RCC 7860 (cell line): Measurements from ENCODE around the gene BRIP1.

ENCODE experiments used
- DNase-seq: peaks from one replicate; pipeline ENCODE4 v3.0.0-alpha.2; 2015; ENCODE audit warnings: low spot score
- FAIRE-seq: peaks from 2 replicates; lab custom pipeline; 2012; peaks lifted over from hg19 to GRCh38; lab: Jason Lieb, UNC

The BRIP1 gene

DNA sequence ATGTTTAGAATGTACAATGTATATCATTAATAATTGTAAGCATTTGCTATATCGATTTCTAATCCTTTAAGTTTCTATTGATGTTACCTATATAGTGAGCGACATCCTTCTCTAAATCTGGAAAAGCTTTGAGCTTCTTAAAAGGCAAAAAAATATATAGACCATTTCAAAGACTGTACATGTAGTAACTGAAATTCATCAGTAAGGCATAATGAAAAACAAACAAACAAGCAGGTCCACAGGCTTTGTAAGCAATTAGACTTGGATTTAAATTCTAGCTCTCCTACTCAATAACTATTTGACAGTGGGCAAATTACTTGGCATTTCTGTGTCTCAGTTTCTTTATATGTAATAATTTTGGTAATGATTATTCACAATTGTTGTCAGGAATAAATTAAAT is 220.6 kb downstream of the BRIP1 start:
- no peak for FAIRE-seq
- no peak for DNase-seq

DNA sequence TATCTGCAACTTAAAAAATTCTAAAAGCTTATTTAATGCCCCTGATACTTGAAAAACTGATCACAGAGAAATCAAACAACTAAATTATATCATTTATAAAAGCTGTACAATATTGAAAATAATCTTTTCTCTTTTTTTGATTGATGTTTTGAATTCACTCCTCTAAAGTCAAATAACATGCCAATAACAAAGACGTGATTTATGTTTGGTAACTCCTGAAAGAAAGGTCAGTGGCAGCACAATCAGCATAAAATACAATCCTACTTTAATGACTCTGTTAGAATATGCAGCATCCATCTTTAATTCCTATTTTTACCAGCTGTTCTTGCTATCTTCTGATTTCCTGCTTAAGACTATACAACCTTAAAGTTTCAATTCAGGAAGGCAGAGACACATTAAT is 221.6 kb downstream of the BRIP1 start:
- no peak for FAIRE-seq
- DNase-seq, result no peak

DNA sequence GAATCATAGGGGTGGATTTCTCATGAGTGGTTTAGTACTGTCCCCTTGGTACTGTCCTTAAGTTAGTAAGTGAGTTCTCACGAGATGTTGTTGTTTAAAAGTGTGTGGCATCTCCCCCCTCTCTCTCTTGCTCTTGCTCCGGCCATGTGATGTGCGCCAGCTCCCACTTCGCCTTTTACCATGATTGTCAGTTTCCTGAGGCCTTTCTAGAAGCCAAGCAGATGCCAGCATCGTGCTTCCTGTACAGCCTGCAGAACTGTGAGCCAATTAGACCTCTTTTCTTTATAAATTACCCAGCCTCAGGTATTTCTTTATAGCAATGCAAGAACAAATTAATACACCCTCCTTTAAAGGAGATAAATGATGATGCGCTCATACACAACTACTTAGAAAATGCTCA is 222.2 kb downstream of the BRIP1 start:
- no peak for FAIRE-seq

DNA sequence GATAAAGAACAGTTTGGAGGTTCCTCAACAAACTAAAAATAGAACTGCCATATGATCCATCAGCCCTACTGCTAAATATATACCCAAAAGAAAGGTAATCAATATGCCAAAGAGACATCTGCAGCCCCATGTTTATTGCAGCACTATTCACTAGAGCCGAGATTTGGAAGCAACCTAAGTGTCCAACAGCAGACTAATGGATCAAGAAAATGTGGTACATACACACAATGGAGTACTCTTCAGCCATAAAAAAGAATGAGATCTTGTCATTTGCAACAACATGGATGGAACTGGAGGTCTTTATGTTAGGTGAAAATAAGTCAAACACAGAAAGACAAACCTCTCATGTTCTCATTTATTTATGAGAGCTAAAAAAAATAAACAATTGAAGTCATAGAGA is 223.5 kb downstream of the BRIP1 start:
- FAIRE-seq, result no peak
- no peak for DNase-seq

More for the DNA sequence above, 222.2 kb downstream of the BRIP1 start:
- DNase-seq, result no peak

DNA sequence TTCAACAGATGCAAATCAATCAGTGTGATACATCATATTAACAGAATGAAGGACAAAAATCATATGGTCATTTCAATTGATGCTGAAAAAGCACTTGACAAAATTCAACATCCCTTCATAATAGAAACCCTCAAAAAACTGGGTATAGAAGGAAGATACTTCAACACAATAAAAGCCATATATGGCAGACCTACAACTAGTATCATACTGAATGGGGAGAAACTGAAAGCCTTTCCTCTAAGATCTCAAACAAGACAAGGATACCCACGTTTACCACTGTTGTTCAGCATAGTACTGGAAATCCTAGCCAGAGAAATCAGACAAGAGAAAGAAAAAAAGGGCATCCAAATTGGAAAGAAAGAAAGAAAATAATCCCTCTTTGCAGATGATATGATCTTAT is 225.2 kb downstream of the BRIP1 start:
- FAIRE-seq (no peak), DNase-seq (no peak)

DNA sequence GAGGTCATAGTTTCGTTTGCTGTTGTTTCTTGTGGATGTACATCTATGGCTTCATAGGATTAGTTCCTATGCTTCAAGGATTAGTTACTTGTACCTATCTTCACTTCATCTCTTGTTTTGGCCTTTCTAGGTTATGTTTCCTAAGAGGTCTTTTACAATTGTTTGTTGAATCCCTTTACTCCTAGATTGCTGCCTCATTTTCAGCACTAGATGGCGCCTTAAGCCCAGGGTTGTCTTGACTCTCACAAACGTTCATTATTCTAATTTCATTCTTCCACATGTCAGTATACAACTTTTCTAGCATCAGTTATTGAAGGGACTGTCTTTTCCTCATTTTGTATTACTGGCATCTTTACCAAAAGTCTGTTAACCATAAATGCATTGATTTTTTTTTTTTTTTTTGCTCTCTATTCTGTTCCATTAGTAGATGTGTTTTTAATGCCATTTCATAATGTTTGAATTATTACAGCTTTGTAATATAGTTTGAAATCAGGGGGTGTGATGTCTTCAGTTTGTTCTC is 227.4 kb downstream of the BRIP1 start:
- FAIRE-seq (peak; percentile 52), DNase-seq (peak; percentile 51)

DNA sequence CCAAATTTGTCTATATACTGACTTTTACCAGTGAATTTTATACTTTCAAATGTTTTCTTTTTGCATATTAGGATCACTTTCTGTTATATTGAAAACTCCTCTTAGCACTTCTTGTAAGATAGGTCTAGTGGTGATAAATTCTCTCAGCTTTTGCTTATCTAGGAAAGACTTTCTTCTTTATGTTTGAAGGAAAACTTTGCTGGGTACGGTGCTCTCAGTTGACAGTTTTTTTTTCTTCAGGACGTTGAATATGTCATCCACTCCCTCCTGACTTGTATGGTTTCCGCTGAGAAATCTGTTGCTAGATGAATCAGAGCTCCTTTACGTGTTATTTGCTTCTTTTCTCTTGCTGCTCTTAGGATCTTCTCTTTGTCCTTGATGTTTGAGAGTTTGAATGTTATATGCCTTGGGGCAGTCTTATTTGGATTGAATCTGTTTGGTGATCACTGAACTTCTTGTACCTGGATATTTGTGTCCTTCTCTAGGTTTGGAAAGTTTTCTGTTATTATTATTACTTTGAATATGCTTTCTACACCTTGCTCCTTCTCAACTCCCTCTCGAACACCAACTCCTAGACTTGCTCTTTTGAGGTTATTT is 228.3 kb downstream of the BRIP1 start:
- no peak for FAIRE-seq
- no peak for DNase-seq

DNA sequence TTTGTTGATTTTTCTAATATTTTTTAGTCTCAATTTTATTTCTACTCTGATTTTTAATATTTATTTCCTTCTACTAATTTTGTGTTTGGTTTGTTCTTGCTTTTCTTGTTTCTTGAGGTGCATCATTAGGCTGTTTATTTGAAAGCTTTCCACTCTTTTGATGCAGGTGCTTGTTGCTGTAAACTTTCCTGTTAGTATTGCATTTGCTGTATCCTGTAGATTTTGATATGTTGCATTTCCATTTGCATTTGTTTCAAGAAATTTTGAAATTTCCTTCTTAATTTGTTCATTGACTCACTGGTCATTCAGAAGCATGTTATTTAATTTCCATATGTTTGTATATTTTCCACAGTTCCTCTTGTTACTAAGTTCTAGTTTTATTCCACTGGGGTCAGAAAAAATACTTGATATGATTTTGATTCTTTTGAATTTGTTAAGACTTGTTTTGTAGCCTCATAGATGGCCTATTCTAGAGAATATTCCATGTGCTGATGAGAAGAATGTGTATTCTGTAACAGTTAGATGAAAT is 229.3 kb downstream of the BRIP1 start:
- DNase-seq, result no peak
- no peak for FAIRE-seq

DNA sequence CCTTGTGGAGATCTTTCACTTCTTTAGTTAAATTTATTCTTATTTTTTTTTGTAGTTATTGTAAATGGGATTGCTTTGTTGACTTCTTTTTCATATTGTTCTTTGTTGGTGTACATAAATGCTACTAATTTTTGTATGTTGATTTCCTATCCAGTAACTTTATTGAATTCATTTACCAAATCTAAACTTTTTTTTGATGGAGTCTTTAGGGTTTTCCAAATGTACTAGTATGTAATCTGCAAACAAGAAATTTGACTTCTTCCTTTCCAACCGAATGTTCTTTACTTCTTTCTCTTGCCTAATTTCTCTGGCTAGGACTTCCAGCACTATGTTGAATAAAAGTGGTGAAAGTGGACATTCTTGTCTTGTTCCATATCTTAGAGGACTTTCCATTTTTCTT is 230.5 kb downstream of the BRIP1 start:
- DNase-seq, result no peak
- no peak for FAIRE-seq

DNA sequence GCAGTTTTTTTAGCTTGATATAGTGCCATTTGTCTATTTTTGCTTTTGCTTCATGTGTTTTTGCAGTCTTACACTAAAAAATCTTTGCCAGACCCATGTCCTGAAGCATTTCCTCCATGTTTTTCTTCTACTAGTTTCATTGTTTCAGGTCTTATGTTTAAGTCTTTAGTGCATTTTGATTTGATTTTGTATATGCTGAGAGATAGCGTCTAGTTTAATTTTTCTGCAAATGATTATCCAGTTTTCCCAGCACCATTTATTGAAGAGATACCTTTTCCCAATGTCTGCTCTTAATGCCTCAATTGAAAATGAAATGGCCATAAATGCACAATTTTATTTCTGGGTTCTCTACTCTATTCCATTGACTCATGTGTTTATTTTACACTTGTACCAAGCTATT is 231.5 kb downstream of the BRIP1 start:
- no peak for FAIRE-seq
- DNase-seq, result no peak
